HG03354 (cell line): Measurements from ENCODE around the gene NEDD4.
"Not testable (repeated sequence)": the region's sequence is repeated elsewhere in the genome, so short reads cannot be mapped to it uniquely, and the experiment has no call there.

Source experiments
- ATAC-seq: cut with Tn5 transposase; IDR thresholded peaks from one replicate; pipeline ENCODE4 v1.9.1; 2021; ENCODE audit warnings: mild to moderate bottlenecking; ENCODE audit not compliant: unreplicated experiment, poor library complexity, severe bottlenecking

The NEDD4 gene

DNA sequence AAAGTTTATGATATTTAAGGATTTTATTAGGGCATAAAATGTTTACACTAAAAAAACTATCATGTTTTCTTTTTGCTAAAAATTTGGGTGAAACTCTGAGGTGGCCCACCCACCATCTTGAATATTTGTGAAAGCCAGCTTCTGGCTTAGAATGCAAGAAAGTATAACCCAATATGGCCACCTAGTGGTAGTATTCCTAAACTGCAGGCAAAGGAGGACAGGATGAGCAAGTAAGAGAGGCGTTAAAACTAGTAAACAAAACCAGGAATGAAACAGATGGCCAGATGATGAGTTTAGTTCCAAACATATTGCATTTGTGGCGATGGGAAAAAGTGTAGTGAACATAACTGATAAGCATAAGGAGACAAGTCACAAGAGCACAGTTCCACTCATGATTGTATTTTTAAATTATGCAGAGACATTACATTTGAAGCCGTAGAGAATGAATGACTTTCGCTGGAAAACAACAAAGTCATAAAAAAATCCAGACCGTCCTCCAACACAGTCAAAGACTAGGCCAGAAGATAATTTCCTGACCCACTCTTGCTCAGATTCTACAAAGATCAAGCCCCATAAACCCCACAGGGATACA is 147.2 kb downstream of the NEDD4 start:
- ATAC-seq = peak; percentile 83

DNA sequence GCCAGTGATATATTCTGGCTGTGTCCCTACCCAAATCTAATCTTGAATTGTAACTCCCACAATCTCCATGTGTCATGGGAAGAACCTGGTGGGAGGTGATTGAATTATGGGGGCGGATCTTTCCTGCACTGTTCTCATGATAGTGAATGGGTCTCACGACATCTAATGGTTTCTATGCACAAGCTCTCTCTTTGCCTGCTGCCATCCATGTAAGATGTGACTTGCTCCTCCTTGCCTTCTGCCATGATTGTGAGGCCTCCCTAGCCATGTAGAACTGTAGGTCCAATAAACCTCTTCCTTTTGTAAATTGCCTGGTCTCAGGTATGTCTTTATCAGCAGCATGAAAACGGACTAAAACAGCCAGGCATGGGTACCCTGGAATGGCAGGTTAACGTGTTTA is 150.5 kb downstream of the NEDD4 start:
- ATAC-seq = not testable (repeated sequence)

DNA sequence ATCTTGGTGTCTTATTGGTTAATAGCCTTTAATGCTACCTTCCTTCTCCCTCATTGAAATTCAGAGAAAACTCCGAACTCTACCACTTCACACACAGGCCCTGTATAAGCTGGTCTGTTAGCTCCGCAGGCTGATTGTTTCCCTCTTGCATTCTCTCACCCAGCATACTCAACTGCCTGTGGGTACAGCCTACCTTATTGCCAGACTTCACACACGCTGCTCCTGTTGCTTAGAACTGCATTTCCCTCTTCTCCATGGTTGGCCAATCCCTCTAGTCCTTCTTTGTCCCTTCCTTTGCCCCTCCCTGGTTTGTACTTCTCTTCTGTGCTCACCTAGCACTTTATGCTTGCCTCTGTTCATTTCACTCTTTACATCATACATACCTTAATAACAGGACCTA is 157.5 kb downstream of the NEDD4 start:
- no peak for ATAC-seq

DNA sequence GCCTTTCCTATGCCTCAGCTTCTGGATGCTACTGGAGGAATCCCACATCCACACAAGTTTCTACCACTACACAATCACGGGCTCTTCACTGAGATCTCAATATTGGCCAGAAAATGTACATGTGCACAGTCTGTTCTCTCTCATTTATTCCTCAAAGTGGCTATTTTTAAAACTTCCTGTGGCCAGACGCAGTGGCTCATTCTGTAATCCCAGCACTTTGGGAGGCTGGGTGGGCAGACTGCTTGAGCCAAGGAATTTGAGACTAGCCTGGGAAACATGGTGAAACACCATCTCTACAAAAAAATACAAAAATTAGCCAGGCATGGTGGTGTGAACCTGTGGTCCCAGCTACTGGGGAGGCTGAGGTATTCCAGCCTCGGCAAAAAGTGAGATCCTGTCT is 159.1 kb downstream of the NEDD4 start:
- no peak for ATAC-seq

DNA sequence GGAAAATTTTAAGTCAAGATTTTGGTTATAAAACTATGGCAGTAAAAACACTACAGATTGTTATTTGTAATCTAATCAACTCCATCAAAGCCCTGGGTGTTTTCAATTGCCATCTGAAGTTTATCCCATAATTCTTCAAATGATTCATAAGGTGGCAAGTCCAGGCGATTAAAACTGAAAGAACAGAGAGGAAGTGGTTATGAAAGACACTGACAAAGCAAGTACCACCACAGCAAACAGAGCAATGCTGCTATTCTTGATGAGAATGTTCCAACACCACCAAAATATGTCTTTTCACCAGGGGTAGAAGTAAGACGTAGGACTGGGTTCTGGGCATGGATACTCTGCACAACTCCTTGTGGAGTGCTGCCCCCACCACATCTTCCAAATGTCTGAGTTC is 163.6 kb downstream of the NEDD4 start:
- ATAC-seq = peak; percentile 60

DNA sequence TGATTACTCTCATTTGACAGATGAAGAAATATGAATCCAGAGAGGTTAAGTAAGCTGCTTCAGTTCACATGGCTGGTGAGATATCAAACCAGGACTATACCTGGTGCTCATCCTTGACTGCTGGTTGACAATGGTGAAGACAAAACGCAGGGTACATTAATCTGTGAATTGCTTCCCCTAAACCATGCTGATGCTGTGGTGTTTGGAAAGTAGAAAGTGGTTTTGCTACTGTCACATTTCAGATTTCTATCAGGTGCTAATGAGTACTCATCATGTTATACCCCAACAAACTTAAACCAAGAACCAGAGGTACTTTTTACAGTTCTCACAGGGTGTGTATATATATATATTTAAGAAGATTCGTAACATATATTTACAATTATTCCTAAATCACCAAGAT is 165.5 kb downstream of the NEDD4 start:
- no peak for ATAC-seq

DNA sequence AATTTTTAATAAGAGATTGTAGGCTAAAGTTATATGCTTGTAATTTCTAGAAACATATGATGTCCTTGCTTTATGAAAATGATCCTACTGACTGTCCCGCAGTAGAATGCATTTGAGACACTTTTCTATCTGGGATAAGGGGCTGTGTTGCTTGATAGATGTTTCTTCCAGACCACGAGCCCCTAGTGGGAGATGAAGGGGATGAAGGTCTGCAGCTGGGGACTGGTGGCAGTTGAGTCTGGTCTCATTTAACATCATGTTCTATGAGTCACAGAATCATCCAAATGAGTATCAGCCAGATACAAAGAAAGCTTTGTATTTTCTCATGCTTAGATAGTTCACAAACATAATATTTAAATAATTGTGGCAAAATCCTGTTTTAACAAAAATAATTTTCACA is 166.2 kb downstream of the NEDD4 start:
- ATAC-seq = no peak

DNA sequence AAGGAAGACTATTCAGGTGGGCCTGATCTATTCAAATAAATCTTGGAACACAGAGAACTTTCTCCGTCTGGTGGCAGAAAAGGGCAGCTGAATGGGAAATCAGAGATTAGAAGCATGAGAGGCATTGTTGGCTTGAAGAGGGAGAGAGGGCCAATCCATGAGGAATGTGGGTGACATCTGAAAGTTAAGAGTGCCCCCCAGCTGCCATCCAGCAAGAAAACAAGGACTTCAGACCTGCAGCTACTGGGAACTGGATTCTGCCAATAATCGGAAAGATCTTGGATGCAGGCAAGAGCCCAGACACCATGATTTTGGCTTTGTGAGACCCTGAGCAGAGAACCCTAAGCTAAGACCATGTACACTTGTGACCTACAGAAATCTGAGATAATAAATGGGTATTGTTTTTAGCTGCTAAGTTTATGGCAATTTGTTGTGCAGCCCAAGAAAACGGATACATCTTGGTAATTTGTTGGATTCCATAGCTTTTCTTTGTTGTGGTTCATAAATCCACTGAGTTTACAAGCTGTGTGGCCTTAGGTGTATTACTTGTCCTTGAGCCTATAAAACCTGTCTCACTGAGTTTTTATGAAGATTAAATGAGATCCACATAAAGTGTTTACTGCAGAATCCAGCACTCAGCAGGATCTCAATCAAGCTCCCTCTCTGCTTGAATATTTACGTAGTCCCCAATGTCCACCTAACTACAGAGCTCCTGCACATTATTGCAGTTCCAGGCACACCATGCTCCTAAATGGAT is 168.4 kb downstream of the NEDD4 start:
- no peak for ATAC-seq

DNA sequence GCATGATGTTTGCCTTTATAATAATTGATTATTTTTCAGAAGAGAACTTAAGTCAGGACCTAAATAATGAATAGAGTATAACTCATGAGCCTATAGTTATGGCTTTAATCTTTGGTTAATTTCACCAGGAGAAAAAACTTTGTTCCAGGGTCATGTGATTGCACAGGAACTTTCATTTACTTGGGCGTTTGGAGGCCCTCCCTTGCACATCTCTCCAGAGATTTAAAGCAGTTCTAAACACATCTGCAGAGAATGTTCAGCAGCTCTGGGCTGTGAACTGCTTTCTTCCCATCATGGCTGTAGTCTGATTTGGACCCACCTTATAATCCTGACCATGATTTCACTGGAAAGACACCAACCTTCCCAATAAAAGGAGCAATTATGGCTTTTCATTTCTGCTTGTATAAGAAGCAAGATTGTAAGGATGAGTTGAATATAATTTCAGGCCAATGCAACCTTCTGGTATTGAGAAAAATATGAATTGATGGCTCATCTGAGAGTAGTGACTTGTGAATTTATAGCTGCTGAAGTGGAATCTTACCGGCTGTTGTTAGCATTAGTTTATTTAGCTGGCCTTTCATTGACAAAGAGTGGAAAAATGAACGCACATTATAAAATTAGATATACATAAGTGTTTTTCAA is 169.6 kb downstream of the NEDD4 start:
- no peak for ATAC-seq

DNA sequence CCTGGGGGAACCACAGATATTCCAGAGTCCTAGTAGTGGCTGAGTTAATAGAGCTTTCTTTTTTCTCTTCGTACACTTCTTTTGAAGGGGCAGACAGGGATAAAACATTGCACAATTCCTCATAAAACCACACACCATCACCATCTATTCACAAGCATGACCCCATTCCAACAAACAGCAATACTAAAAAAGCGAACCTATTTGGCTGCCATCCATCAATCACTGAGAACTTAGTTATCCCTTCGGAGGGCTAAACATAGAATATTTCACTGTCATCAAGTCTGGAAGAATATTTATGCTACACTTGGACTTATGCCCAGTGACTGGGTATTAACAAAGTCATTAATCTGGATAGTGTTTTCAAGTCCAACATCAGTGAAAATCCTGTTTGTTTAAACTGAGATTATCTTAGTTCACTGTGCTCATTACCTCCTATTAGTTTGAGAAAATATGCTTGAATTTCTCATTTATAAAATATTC is 170.2 kb downstream of the NEDD4 start:
- no peak for ATAC-seq

DNA sequence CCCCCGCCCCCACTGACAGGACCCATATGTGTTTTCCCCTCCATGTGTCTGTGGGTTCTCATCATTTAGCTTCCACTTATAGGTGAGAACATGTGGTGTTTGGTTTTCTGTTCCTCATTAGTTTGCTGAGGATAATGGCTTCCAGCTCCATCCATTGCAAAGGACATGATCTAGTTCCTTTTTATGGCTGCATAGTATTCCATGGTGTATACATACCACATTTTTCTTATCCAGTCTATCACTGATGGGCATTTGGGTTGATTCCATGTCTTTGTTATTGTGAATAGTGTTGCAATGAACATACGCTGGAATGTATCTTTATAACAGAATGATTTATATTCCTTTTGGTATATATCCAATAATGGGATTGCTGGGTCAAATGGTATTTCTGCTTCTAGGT is 171.7 kb downstream of the NEDD4 start:
- ATAC-seq = not testable (repeated sequence)

DNA sequence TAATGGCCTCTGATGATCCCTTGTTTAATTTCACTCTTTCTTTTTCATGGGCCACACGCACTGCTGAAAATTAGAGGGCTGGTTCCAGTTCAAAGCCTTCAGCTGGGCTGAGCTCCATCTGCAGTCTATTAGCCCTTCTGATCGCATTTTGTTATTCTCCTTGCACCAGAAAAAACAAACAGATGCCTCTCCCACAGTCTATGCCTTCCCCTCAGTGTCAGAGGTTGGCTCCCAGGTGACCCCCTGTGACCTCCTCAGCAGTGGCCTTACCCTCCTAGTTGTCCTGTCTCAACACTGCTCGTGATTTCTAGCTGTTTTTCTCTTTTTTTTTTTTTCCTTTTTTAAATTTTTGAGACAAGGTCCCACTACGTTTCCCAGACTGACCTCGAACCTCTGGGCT is 173.4 kb downstream of the NEDD4 start:
- ATAC-seq = no peak

DNA sequence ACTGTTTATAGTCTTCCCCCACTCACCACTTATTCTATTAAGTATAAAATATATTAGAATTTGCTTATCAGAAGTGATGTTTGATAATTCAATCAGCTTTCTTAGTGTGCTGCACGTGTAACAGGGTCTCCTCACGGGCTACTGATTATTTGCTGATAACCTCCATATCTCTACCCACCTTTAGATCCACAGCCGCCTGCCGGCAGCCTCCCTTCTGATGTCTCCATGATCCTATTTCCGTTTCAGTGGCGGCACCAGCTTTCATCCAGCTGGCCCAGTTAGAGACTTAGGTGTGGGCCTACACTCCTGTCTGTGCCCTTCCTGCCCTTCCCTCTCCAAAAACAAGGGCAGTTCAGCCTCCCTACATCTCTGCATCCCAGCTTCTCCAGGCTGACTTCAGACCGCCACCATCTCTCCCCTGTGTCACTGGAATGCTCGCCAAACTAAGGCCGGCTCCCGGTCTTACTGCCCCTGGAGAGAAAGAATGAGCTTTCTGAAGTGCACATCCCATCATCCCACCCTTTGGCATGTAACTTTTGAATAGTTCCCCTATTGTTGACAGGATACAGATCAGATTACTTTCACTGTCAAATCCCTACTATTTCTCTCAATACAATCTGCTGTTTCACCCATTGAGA is 173.9 kb downstream of the NEDD4 start:
- ATAC-seq = no peak

DNA sequence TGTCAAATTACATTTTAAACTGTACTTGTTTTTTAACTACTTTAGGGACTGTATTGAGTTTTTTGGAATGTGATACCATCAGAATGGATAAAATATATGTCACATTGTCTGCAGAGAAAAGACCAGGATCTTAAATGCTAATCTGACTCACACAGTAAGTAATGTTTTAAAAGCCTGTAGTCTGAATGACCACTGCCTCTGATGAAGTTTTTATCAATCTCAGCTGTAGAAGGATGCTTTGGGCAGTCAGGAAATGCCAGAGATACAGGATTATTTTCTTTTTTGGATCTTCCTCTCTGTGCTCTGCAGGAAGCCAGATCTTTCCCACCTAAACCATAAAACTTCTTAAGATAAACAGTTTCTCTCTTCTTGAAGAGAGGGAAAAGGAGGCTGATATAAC is 177.4 kb downstream of the NEDD4 start:
- ATAC-seq = no peak

DNA sequence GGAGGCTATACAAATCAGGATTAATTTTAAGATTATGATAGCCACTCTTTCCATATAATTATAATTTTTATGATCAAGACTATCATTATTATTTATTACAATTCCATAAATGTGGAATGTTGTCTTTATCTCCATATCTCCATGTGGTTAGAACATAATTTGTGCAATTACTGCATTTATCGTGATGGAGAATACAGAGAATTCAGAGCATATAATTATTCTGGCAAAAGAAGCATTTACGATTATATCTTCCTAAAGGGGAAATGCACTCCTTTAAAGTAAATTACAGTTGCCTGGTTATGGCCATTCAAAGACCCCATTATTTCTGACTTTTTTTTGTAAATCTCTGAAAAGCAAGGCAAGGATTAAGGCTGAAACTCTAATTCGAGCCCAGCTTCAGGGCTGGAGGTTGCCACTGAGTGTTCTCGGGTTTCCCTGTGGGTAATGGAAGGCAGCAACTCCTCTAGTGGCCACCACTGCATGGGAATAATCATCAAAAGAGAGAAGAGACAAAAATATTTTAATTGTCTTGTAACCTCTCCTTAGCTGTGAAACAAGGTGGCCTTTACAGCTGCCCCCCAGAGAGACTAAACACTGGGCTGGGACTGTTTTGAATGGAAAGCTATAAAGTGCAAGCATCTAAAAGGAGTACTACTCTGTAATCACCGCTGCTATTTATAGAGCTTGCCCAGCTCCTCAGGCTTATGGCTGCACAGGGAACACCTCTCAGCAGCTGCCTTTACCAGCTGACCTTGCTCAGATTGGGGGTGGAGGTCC is 190.6 kb downstream of the NEDD4 start:
- no peak for ATAC-seq

DNA sequence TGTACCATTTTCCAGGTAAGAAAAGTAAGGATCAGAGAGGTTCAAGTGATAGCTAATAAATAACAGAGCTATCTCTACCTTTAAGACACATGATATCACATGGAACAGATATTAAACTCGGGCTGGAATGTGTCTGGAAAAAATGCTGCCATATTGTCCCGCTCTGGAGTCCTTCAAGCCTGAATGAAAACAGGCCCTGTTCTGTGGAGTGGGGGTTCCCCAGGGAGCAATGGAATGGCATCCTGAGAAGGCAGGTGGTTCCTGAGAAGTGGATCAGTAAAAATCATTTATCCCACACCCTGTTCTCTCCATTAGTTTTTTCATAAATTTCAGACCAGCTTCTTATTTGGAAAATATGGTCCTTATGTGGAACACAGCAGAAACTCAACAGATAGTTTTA is 193.2 kb downstream of the NEDD4 start:
- no peak for ATAC-seq

DNA sequence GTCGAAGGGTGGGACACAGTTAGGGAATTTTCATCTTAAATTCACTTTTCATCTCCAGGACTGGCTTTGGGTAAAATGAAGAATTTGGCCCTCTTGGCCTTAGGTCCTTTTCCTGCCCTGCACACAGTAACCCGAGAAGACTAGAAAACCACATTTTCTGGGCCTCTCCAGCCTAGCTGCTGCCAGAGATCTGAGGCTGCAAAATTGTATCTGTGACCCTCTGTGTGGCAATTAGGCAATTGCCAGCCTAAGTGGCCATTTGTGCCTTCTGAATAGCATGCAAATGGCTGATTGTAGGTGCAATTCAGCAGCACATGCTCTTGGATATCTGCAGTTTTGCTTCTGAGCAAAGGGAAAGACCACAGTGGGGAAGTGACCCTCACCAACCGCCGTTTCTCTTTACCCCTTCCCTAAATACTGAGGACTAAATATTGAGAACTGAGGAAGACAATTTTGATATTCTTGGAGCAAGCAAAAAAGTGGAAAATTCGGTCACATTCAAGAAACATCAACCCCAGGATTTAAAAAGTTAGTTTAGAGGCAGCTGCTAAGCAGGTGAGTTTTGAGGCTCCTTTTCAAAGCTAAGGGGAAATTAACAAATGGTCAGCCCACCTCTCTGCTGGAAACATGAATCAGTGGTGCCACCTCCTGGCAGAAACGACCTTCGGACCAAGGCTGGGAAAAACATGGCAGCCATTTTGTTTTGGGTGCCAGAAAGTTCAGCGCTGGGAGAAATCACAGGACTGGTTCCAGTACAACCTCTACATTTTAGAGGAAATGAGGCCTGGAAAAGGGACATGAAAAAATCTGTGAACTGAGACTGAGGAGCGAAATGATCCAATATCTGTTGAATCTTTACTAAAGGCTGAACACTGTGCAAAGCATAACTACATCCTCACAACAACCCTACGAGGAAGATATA is 193.9 kb downstream of the NEDD4 start:
- peak; percentile 59 for ATAC-seq

DNA sequence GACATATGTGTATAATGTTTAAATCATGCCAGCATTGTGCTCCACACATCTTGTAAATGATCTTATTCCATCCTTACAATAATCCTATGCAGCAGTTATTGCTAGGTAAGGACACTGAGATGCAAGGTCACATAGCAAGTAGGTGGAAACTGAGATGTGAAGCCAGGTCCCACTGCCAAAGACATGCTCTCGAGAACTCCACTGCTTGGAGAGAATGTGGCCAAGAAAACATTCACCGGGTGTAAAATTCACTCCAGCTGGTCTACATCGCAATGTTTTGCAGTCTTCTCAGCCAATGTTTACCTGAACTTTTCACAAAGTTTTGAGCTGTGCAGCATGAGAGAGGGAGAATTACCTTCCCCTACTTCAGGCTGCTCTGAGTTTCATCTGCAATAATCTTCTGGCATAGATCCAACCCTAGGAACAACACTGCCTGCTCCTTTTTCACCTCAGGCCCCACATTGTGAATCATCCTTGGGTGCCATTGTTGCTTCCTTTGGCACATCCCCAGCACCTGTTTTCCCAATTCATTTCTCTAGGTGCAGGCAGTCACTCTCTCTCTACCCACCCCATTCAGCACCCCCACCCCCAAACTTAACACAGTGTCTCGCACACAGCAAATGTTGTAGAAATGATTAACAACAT is 197.0 kb downstream of the NEDD4 start:
- no peak for ATAC-seq
